GM20000 (cell line): ENCODE measurements around the gene TRPV2.

Experiments
- DNase-seq: peaks from one replicate; pipeline ENCODE4 v3.0.0; 2012; ENCODE audit warnings: low spot score
- TF ChIP-seq, protein P1 (sequence below): IDR thresholded peaks from 2 replicates; pipeline ENCODE4 v1.5.1; 2012; ENCODE audit warnings: mild to moderate bottlenecking, control low read depth; ENCODE audit errors: extremely low read depth, missing control alignments

The TRPV2 gene

GRCh38 chr17:16442141-16442540 lies 26.8 kb downstream of the TRPV2 start:
- TF ChIP-seq, protein P1, sequence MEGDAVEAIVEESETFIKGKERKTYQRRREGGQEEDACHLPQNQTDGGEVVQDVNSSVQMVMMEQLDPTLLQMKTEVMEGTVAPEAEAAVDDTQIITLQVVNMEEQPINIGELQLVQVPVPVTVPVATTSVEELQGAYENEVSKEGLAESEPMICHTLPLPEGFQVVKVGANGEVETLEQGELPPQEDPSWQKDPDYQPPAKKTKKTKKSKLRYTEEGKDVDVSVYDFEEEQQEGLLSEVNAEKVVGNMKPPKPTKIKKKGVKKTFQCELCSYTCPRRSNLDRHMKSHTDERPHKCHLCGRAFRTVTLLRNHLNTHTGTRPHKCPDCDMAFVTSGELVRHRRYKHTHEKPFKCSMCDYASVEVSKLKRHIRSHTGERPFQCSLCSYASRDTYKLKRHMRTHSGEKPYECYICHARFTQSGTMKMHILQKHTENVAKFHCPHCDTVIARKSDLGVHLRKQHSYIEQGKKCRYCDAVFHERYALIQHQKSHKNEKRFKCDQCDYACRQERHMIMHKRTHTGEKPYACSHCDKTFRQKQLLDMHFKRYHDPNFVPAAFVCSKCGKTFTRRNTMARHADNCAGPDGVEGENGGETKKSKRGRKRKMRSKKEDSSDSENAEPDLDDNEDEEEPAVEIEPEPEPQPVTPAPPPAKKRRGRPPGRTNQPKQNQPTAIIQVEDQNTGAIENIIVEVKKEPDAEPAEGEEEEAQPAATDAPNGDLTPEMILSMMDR, result no peak
- DNase-seq, result no peak

DNA sequence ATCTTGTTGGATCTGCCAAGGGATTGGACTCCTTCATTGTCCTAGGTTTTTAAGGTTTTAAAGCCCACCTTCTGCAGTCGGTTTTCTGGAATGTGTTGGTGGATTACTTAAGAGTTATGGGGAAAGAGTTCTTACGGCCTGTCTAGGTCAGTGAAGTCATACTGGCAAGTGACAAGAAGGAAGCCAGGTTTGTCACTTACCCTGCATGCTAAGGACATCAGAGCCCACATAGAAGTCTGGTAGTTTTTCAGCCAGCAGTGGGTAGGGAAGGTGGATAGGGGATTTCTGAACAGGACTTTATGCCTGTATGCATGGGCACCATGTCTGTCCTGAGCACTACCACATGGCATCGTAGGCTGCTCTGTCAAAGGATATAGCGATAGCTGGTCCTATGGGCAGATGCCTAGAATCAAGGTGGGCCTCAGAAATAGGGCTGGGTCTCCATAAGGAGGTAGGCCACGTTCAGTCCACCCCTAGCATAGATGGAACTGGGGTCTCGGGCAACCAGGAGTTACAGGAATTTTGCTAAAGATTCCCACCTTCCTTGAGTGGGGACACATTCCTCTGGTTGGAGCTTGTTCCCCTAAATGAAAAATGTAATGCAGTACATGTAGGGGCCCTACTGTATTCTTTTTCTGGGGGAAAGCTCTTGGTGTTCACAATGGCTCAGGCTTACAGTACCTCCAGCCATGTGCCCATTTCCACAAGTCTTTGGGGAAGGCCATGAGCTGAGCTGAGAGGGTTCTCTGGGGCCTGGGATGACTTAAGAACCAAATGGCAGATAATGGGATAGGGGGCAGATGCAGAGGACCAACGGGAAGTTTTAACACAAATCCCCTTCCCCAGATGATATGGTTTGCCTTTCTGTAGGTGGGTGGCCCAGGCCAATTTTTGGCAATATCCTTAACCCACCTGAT lies 27.5 kb downstream of the TRPV2 start:
- DNase-seq, result no peak
- TF ChIP-seq, protein P1, result no peak

GRCh38 chr17:16443511-16444257 lies 28.3 kb downstream of the TRPV2 start:
- no peak for DNase-seq
- TF ChIP-seq, protein P1, result no peak

DNA sequence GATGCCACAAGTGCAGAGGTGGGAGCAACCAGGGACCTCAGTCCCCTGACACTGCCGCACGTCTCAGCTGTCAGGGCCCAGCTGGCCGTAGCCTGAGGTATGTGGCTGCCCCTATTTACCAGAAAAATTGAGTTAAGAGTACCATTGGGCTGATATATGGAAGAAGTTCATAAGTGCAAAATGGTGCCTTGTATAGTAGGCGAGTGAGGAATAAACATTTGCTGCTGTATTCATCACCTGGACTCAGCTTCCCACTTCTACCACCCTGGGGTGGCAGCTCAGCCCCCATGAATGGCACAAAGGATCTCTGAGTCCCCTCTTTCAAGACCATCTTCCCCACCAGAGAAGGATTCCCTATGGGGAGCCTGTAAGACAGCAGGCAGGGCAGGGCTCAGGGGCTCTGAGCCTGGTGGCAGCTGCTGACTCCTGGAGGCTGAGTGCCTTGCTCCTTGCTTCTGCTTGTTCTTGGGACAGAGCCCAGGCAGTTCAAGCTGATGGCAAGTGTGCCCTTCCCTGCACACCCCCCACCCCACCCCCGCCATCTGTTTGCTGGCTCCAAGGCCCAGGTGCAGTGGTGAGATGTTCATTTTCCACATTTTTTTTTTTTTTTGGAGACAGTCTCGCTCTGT lies 29.0 kb downstream of the TRPV2 start:
- TF ChIP-seq, protein P1, result no peak
- DNase-seq, result no peak

DNA sequence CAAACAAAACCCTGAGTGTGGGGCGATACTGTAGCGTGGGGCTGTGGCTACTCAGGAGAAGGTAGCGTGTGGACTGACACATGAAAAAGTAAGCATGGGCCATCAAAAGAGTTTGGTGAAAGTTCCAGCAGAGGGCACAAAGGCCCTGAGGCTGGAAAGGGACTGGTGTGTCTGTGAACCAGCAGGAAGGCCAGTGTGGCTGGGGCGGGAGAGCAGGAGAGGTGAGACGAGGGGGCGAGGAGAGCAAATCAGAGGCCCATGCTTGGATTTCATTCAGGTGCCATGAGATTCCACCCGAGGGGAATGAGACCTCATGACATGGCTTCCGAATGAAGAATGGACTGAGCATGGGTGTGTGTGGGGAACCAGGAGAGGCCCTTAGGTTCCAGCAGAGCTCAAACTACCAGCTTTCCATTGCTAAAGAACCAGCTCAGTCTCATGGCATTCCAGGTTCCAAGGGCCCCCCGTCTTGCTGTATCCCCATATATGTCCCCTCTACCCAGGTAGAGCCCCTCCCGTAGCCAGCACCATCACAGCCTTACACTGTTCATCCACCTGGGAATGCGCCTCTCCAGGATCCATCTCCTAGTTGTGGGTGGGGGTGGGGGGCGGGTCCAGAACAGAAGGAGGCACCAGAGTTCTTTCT lies 31.1 kb downstream of the TRPV2 start:
- TF ChIP-seq, protein P1, result no peak
- DNase-seq, result no peak

DNA sequence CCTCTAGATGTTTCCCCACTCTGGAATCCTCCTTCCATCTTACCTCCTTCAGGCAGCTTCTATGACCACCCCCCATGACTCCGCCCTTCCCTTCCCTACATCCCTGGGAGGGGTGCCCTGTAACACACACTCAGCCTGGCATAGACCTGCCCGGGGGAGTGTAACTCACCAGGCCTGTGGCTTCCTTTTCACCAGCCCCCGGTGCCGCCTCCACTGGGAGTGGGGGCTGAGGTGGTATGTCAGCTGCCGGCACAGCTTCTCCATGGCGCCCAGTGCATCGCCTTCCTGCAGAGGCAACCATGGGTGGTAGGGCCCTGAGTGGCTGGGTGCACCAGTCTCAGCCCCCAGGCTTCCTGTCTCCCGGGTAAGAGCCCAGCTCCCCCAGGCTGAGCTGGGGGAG lies 32.3 kb downstream of the TRPV2 start:
- DNase-seq, result no peak

More for the DNA sequence above, 32.3 kb downstream of the TRPV2 start:
- TF ChIP-seq, protein P1, result no peak
